Activated naive CD8-positive, alpha-beta T cell treated with anti-CD3 and anti-CD28 coated beads, Interleukin-2, amount 10 ng/mL, durations not matched to agents 7 days and 5 days (primary cell): ENCODE measurements around the gene KLHL29. TPM values are rescaled to one million over a fixed set of nuclear protein-coding genes. Genes with fewer than 3 reads are reported as not detected.

ENCODE experiments used
- ATAC-seq: fragments of 150-1000 bp; cut with Tn5 transposase; one replicate; pipeline ENCODE4 v1.10.0; 2021; ENCODE audit warnings: low read depth, moderate library complexity
- POLR2A ChIA-PET: fragments of 350-600 bp; sonication (Branson Sonifier 250); formaldehyde crosslinking; loops from one replicate; lab custom pipeline; 2021; ENCODE audit warnings: antibody characterized with exemption; lab: Charles Lee
- DNase-seq: peaks from one replicate; pipeline ENCODE4 v3.0.0; 2021
- H3K27ac Mint-ChIP-seq: one replicate; pipeline ENCODE4 v1.8.0; 2022; ENCODE audit warnings: mild to moderate bottlenecking, mixed read lengths
- H3K27me3 Mint-ChIP-seq: one replicate; pipeline ENCODE4 v1.8.0; 2022; ENCODE audit warnings: mild to moderate bottlenecking, moderate library complexity, mixed read lengths
- H3K36me3 Mint-ChIP-seq: one replicate; pipeline ENCODE4 v1.8.0; 2021; ENCODE audit warnings: mild to moderate bottlenecking, mixed read lengths
- H3K4me1 Mint-ChIP-seq: one replicate; pipeline ENCODE4 v1.8.0; 2021; ENCODE audit warnings: mixed read lengths
- H3K4me3 Mint-ChIP-seq: one replicate; pipeline ENCODE4 v1.8.0; 2022; ENCODE audit warnings: mild to moderate bottlenecking, moderate library complexity, mixed read lengths
- H3K9me3 Mint-ChIP-seq: one replicate; pipeline ENCODE4 v1.8.0; 2021; ENCODE audit warnings: mixed read lengths
- total RNA-seq, 2 experiments: library from RNA; stranded (reverse); gene quantifications; one replicate each; pipeline ENCODE4 v1.2.3, GENCODE V29; 2021

Gene KLHL29
- total RNA-seq, 2 experiments from 2014 or later: 1.6 to 1.7 TPM

DNA sequence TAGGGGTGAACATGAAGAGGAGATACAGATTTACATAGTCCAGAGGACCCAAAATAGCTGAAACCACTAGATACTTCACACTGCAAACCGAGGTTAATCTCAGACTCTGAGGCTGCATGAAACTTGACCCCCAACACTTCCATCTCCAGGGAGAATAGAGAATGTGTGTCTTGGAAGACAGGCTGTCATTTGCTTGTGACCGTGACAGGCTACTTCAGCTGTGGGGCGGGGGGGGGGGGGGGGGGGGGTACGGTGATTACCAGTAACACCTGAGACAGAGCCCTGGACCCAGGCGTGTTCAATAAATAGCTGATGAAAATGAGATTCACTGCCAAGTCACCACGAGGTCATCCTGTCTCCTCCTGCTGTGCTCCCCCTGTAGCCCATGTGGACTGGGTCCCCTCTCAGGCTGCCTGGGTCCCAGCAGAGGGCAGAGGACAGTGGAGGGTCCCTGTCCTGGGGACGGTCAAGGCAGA lies 5.7 kb upstream of the KLHL29 start:
- H3K27ac Mint-ChIP-seq: no peak overlapping the region
- H3K9me3 Mint-ChIP-seq: no peaks in the 10 kb centered on the region
- H3K36me3 Mint-ChIP-seq: no peaks in the 10 kb centered on the region
- no peak for DNase-seq
- H3K4me3 Mint-ChIP-seq: no peak overlapping the region
- peaks cover 35% of the 10 kb centered on the region for H3K27me3 Mint-ChIP-seq
- no peak for ATAC-seq
- POLR2A ChIA-PET: no interaction called here
- peaks cover 26% of the 10 kb centered on the region for H3K4me1 Mint-ChIP-seq

DNA sequence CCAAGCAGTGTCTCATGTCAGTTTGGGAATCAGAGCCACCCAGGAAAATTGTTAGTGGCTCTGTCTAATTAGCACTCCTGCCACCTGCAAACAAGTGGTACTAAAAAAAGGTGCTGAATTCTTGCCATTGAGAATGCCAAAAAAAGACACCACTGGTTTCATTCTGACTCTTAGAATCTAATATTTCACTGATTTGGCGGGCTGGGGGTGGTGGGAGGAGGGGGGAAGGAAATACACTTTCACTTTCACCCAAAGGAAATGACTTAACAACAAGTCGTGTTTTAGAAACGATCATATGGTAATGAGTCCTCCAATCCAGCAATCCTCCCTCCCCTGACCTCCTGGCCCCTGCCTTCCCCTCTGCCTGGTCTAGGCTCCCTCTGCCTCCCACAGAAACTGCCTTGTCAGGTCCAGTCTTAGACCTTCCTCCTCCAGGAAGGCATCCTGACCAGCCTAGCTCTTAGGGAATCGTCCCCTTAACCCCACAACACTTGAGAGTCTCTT lies 4.4 kb upstream of the KLHL29 start:
- POLR2A ChIA-PET: interaction anchor here (1.0 kb wide), 1 partner anchor 152 kb away, joined by 3 read pairs; no protein-coding TSS in a partner anchor
- Mint-ChIP-seq H3K36me3 (no peaks in the 10 kb centered on the region), H3K27ac (peak overlapping the region; percentile 95), H3K4me3 (peak overlapping the region; percentile 79), H3K4me1 (peaks cover 26% of the 10 kb centered on the region), H3K27me3 (peaks cover 29% of the 10 kb centered on the region), H3K9me3 (no peaks in the 10 kb centered on the region)
- peak; percentile 53 for ATAC-seq
- peak; percentile 48 for DNase-seq

DNA sequence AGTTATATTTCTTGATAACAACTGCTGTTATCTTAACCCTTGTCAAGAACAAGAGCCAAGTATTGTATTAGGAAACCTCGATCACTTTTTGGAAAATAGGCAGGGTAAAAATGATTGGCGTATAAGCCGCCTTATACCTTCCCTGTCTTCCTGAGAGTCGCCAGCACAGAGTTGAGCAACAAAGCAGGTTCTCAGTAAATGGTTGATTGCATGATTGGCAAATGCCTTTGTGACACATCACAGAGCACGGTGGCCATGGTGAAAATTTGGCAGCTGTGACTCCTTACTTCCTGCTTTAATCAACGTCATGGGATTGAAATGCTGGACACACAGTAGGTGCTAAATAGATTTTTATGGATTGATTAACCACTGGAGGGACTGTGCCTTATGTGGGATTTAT lies 3.9 kb upstream of the KLHL29 start:
- H3K27me3 Mint-ChIP-seq: peaks cover 29% of the 10 kb centered on the region
- no peaks in the 10 kb centered on the region for H3K9me3 Mint-ChIP-seq
- POLR2A ChIA-PET: interaction anchor here (1.0 kb wide), 1 partner anchor 151 kb away, joined by 3 read pairs; no protein-coding TSS in a partner anchor

DNA sequence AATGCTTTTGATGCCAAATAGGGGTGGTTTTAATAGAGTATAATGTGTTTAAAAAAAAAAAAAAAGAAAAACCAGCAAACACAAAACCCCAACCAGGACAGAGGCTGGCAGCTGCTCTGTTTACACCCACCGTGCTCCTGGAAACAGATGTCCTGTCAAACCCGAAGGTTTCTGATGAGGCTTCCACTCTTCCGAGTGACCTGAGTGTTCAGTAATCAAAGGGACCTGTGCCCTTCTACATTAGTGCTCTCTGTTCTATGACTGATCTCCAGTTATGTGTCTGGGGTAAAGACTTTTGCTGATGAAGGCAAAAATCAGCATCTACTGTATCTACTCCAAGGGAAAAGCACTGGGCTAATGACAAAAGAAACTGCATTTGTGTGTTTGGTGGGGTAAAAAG lies 3.5 kb upstream of the KLHL29 start:
- Mint-ChIP-seq H3K9me3 (no peaks in the 10 kb centered on the region), H3K4me1 (peaks cover 23% of the 10 kb centered on the region), H3K4me3 (no peak overlapping the region), H3K27me3 (peaks cover 32% of the 10 kb centered on the region), H3K27ac (peak overlapping the region; percentile 95), H3K36me3 (no peaks in the 10 kb centered on the region)
- ATAC-seq (no peak), DNase-seq (no peak)
- POLR2A ChIA-PET: interaction anchor here (1.0 kb wide), 1 partner anchor 151 kb away, joined by 3 read pairs; no protein-coding TSS in a partner anchor

More for the DNA sequence above, 3.9 kb upstream of the KLHL29 start:
- ATAC-seq: peak; percentile 5
- no peak for DNase-seq
- no peaks in the 10 kb centered on the region for H3K36me3 Mint-ChIP-seq
- peaks cover 23% of the 10 kb centered on the region for H3K4me1 Mint-ChIP-seq
- peak overlapping the region; percentile 79 for H3K4me3 Mint-ChIP-seq
- H3K27ac Mint-ChIP-seq: peak overlapping the region; percentile 95

DNA sequence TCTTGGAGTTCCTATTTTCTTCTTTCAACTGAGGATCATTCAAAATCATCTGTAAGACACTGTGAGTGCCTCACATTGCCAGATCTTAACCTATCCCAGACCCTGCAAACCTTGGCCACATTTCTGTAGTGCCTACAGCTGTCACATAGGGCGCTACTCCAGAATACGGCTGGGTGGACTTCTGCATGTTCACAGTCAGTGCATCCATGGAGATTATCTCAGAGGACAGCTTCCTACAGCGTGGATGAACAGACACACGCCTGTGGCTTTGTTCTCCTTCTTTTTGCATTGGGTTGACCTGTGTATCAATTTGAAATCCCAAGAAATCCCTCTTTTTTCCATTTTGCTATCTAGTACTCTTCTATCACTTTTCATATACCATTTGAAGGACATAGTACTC lies 1.9 kb upstream of the KLHL29 start:
- Mint-ChIP-seq H3K27ac (no peak overlapping the region), H3K36me3 (no peaks in the 10 kb centered on the region), H3K27me3 (peaks cover 39% of the 10 kb centered on the region), H3K4me1 (peaks cover 22% of the 10 kb centered on the region), H3K4me3 (no peak overlapping the region), H3K9me3 (no peaks in the 10 kb centered on the region)
- no peak for ATAC-seq
- POLR2A ChIA-PET: no interaction called here
- no peak for DNase-seq

DNA sequence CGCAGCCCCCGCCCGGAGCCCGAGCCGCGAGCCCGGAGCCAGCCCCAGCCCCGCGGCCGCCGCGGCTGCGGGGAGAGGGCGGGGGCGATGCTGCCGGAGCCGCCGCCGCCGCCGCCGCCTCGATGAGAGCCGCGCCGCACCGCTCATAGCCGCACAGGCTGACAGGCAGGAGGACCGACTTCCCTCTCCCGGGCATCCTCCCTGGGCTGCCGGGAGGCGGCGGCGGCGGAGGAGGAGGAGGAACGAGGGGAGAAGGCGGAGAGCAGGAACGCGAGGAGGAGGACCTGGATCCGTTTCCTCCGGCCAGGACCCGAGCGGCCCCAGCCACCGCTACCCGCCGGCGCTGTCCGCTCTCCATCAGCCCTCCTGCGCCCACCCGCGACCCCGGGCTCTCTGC lies 370 bp downstream of the KLHL29 start:
- no peaks in the 10 kb centered on the region for H3K36me3 Mint-ChIP-seq
- H3K4me3 Mint-ChIP-seq: no peak overlapping the region
- POLR2A ChIA-PET: no interaction called here
- peaks cover 22% of the 10 kb centered on the region for H3K4me1 Mint-ChIP-seq
- DNase-seq (no peak), ATAC-seq (peak; percentile 39)
- H3K27ac Mint-ChIP-seq: no peak overlapping the region
- H3K27me3 Mint-ChIP-seq: peaks cover 59% of the 10 kb centered on the region
- no peaks in the 10 kb centered on the region for H3K9me3 Mint-ChIP-seq

DNA sequence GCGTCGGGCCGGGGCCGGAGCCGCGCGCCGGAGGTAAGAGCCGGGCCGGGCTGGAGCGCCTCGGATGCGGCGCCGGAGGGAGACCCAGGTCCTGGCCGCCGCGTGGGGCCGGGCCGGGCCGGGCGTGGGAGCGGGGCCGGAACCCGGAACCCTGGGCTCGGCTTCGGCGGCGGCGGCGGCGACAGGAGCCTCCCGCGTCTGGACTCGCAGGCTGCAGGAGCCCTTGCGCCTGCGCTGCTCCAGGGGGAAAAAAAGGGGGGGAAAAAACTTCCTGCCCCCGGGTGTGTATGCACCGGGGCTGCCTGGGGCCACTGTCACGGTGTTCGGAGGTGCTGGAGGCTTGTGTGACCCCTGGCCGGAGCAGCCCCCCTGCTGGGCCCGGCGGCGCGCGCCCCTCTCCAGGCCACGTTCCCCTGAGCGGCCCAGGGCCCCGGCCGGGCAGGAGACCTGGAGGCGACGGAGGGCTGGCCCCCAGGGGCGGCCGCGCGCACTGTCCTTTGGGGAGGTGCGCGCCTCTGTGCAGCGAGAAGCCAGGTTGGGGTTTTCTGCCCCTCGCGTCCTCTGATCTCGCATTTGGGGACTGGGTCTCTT lies 864 bp downstream of the KLHL29 start:
- peak; percentile 5 for ATAC-seq
- Mint-ChIP-seq H3K27me3 (peaks cover 61% of the 10 kb centered on the region), H3K36me3 (no peaks in the 10 kb centered on the region), H3K27ac (no peak overlapping the region), H3K9me3 (no peaks in the 10 kb centered on the region), H3K4me3 (peak overlapping the region; percentile 87), H3K4me1 (peaks cover 17% of the 10 kb centered on the region)
- peak; percentile 39 for DNase-seq
- POLR2A ChIA-PET: interaction anchor here (1.1 kb wide), 1 partner anchor 8 kb away, joined by 5 read pairs; no protein-coding TSS in a partner anchor

DNA sequence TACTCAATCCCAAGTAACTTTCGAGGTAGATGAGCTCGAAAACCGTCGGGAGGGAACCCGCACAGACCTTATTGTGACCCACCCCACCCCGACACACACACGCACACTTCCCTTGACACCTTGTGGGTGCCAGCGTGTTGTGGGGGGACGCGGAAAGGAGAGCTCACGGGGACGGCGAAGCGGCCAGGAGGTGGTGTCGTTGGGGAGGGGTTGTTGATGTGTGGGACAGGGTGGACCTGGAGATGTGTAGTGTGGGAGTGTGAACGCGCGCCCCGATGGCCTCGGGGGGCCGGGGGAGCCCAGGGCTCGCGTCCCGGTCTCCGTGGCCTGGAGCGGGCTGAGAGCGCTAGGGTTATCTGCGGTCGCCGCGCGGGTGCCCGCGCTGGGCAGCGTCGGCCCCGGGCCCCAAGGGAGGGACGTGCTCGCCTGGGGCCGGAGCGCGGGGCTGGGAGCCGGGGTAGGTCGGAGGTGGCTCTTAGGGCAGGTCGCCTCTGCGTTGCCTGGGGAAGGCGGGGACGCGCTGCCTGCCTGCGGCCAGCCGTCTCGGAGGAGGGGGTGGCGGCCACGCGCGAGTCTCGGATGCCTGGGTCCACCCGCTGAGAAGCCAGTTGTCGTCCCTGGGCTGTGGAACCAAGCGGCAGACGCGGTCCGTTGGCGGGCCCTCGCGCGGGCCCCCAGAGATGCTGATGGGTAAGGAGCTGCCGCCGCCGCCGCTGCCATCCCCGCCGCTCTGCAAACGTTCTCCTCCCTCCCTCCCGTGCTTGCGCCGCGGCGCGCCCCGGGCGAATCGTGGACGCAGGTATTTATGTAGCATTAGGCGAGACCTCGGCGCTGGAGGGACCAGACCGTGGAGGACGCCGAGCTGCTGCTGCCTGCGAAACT lies 1.6 kb downstream of the KLHL29 start:
- DNase-seq: peak; percentile 50
- peaks cover 68% of the 10 kb centered on the region for H3K27me3 Mint-ChIP-seq
- ATAC-seq: peak; percentile 5
- no peaks in the 10 kb centered on the region for H3K36me3 Mint-ChIP-seq
- peaks cover 11% of the 10 kb centered on the region for H3K4me1 Mint-ChIP-seq
- POLR2A ChIA-PET: interaction anchor here (1.1 kb wide), 1 partner anchor 8 kb away, joined by 5 read pairs; no protein-coding TSS in a partner anchor
- no peaks in the 10 kb centered on the region for H3K9me3 Mint-ChIP-seq
- H3K27ac Mint-ChIP-seq: no peak overlapping the region
- peak overlapping the region; percentile 87 for H3K4me3 Mint-ChIP-seq

DNA sequence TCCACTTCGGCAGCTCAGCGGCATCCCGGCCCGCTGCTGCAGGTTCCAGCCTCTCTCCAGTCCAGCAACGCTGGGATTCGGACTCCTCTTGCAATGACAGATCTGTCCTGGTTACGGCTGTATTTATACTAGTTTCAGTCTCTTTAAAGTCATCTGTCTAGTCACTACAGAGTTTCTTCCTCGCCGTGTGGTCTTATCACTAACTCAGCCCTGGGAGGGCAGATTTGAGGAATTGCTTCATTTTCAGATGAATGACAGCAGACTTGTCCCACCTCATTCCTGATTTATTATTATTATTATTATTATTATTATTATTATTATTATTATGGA lies 2.2 kb downstream of the KLHL29 start:
- no peak for DNase-seq
- no peaks in the 10 kb centered on the region for H3K36me3 Mint-ChIP-seq
- H3K27ac Mint-ChIP-seq: no peak overlapping the region
- POLR2A ChIA-PET: interaction anchor here (1.1 kb wide), 1 partner anchor 9 kb away, joined by 5 read pairs; no protein-coding TSS in a partner anchor
- ATAC-seq: no peak
- peak overlapping the region; percentile 62 for H3K4me3 Mint-ChIP-seq
- no peaks in the 10 kb centered on the region for H3K9me3 Mint-ChIP-seq
- peaks cover 73% of the 10 kb centered on the region for H3K27me3 Mint-ChIP-seq
- H3K4me1 Mint-ChIP-seq: peaks cover 10% of the 10 kb centered on the region

DNA sequence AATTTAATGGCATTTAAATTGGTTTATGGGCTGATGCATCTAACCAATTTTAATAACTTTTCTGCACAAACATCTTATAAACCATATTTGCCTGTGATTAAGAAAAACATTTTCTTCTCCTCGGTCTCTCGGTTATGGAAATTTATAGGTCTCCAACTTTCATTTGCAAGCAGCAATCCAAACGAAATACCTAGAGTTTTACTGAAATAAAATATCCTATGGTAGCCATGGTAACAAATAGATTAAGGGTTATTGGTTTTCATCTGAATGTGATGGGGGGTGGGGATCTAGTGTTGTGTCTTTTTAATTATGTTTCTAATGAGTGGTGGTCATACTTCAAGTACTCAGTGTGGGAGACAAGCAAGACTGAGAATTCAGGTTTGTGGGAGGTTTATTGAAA lies 2.9 kb downstream of the KLHL29 start:
- no peaks in the 10 kb centered on the region for H3K9me3 Mint-ChIP-seq
- peaks cover 10% of the 10 kb centered on the region for H3K4me1 Mint-ChIP-seq
- H3K27ac Mint-ChIP-seq: no peak overlapping the region
- H3K27me3 Mint-ChIP-seq: peaks cover 73% of the 10 kb centered on the region
- no peaks in the 10 kb centered on the region for H3K36me3 Mint-ChIP-seq
- POLR2A ChIA-PET: no interaction called here
- DNase-seq (no peak), ATAC-seq (no peak)
- H3K4me3 Mint-ChIP-seq: no peak overlapping the region

DNA sequence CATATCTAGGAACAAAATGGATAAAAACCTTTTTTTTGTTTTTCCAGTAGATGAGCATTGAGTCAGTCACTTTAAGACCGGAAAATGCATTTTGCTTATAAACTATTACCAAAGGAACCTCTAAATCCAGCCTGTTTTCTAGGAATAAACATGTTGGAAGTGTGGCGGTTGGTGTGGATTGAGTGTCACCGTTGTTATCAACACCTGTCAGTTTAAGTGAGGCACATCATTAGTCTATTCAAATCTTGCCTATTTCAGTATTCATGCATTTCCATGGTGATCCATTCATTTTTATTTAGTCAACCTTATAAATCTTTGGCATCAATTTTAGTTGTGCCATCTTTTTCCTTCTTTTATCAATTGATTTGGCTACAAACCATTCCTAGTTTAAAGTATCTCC lies 3.3 kb downstream of the KLHL29 start:
- Mint-ChIP-seq H3K36me3 (no peaks in the 10 kb centered on the region), H3K9me3 (no peaks in the 10 kb centered on the region), H3K4me1 (peaks cover 11% of the 10 kb centered on the region), H3K27ac (no peak overlapping the region), H3K27me3 (peaks cover 74% of the 10 kb centered on the region), H3K4me3 (no peak overlapping the region)
- ATAC-seq (no peak), DNase-seq (no peak)
- POLR2A ChIA-PET: no interaction called here

DNA sequence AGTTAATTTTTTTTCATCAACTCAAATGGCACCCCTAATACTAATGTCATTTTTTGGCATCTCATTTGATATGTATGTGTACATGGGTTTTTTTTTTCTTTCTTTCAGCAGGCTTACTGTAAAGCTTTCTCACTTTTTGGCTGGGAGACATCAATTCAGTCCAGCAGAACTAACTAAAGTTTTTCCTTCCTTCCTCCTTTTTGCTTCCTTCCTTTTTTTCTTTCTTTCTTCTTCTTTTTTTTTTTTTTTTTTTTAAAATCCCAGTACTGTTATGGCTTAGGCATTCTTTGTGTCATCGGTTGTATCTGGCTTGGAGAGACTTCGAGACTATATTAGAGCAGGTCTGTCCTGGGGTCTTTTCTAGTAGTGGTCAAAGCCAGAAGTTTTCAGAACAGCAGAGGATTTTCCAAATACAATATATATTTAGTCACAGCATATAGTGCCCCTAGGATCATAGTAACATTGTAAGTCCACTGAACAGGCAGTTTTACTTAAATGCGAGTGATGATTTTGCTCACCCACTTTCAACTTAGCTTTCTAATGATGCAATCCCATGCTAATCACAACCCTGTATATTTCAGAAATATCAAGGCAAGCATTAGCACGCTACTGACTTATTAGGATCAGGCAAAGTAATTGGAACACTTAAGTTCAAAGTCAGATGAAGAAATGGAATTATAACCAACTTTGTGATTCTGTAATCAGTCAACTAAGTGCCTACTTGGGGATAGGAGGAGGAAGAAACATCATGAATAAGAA lies 4.0 kb downstream of the KLHL29 start:
- no peak overlapping the region for H3K27ac Mint-ChIP-seq

DNA sequence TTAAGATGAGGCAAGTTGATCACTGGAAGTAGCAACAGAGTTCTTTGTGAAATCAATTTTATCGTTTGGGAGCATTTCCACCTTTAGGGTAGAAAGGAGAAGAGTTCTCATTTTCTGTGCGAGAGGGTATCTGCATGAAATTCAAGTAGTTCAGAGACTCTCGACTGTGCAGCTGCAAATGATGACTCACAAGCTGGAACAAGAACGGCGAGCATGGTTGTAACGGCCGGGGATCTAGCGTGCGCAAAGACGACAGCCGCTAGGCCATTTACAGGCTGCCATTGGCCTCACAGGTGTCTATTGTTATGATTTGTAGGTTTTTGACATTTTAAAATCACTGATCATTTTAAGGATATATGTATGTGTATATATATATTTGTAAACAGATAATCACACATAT lies 5.2 kb downstream of the KLHL29 start:
- POLR2A ChIA-PET: no interaction called here
- Mint-ChIP-seq H3K36me3 (no peaks in the 10 kb centered on the region), H3K27me3 (peaks cover 87% of the 10 kb centered on the region), H3K27ac (no peak overlapping the region), H3K4me3 (no peak overlapping the region), H3K9me3 (no peaks in the 10 kb centered on the region), H3K4me1 (peaks cover 16% of the 10 kb centered on the region)
- DNase-seq: no peak
- no peak for ATAC-seq

More for the DNA sequence above, 4.0 kb downstream of the KLHL29 start:
- ATAC-seq (no peak), DNase-seq (no peak)
- H3K27me3 Mint-ChIP-seq: peaks cover 80% of the 10 kb centered on the region
- H3K4me1 Mint-ChIP-seq: peaks cover 12% of the 10 kb centered on the region
- no peaks in the 10 kb centered on the region for H3K9me3 Mint-ChIP-seq
- H3K4me3 Mint-ChIP-seq: no peak overlapping the region
- POLR2A ChIA-PET: no interaction called here
- H3K36me3 Mint-ChIP-seq: no peaks in the 10 kb centered on the region
